ENCODE measurements around the gene NCAPH2. TPM values are rescaled to one million over a fixed set of nuclear protein-coding genes. Genes with fewer than 3 reads are reported as not detected.

Gene NCAPH2
- total RNA-seq, 1 donor from 2014 or later, result 41.7 TPM

- H3K36me3 ChIP-seq, result peaks cover 38 to 59% of the 10 kb centered on the region in 2 donors
- no peak for TF ChIP-seq CTCF (IDR thresholded peaks at IDR 0.05)
- H3K27me3 ChIP-seq, result no peaks in the 10 kb centered on the region
- peaks cover 6 to 16% of the 10 kb centered on the region in 2 donors for H3K4me1 ChIP-seq
- H3K27ac ChIP-seq, result no peak overlapping the region
- H3K4me3 ChIP-seq, result no peak overlapping the region
- intact Hi-C loops (cut with DNase I), result no loop called here
- no peak for DNase-seq (ENCODE audit: low spot score in 2 of 2)
- no peaks in the 10 kb centered on the region for H3K9me3 ChIP-seq
Measured at GRCh38 chr22:50522208-50522805, 14.3 kb downstream of the NCAPH2 start.

DNA sequence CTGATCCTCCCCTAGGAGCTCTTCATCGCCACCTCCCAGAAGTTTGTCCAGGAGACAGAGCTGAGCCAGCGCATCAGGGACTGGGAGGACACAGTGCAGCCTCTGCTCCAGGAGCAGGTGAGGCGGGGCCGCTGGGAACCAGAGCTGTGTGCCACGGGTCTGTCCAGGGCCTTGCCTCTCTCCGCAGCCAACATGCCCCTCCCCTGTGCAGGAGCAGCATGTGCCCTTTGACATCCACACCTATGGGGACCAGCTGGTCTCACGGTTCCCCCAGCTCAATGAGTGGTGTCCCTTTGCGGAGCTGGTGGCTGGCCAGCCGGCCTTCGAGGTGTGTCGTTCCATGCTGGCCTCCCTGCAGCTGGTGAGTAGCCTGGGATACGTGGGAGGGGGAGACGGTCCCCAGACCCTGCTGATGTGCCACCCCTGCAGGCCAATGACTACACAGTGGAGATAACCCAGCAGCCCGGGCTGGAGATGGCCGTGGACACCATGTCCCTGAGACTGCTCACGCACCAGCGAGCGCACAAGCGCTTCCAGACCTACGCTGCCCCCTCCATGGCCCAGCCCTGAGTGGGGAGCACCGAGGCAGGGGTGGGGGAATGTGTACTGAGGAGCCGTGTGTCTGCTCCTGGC is 14.9 kb downstream of the NCAPH2 start:
- intact Hi-C loops (cut with DNase I), result no loop called here
- H3K36me3 ChIP-seq, result peaks cover 32 to 53% of the 10 kb centered on the region in 2 donors

DNA sequence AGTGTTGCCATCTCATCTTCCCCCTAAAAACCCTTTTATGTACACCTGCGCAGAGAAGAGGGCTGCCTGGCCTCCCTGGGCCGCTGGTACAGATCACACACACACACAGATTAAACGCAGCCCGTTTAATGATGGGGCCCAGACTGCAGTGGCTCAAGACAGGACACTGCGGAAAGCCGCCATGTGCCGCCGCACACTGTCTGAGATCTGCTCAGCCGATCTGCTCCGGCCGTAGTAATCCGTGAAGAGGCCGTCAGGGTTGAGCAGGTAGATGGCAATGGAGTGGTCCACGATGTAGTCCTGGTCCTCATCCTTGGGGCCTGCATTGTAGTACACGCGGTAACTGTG is 15.4 kb downstream of the NCAPH2 start:
- intact Hi-C loops (cut with DNase I), result no loop called here
- Histone ChIP-seq H3K27ac (no peak overlapping the region), H3K9me3 (no peaks in the 10 kb centered on the region), H3K27me3 (no peaks in the 10 kb centered on the region), H3K4me1 (peaks cover 6 to 16% of the 10 kb centered on the region in 2 donors), H3K4me3 (no peak overlapping the region), H3K36me3 (peaks cover 27 to 48% of the 10 kb centered on the region in 2 donors)
- DNase-seq (ENCODE audit: low spot score in 2 of 2), result no peak
- TF ChIP-seq CTCF (IDR thresholded peaks at IDR 0.05), result no peak

More for the DNA sequence above, 14.9 kb downstream of the NCAPH2 start:
- DNase-seq (ENCODE audit: low spot score in 2 of 2), result no peak
- Histone ChIP-seq H3K4me1 (peaks cover 6 to 16% of the 10 kb centered on the region in 2 donors), H3K27ac (no peak overlapping the region), H3K27me3 (no peaks in the 10 kb centered on the region), H3K4me3 (no peak overlapping the region), H3K9me3 (no peaks in the 10 kb centered on the region)
- TF ChIP-seq CTCF (IDR thresholded peaks at IDR 0.05), result no peak

GRCh38 chr22:50523806-50524675 is 16.0 kb downstream of the NCAPH2 start:
- peaks cover 21 to 42% of the 10 kb centered on the region in 2 donors for H3K36me3 ChIP-seq
- no peak overlapping the region for H3K27ac ChIP-seq
- H3K4me1 ChIP-seq, result peaks cover 6 to 16% of the 10 kb centered on the region in 2 donors
- intact Hi-C loops (cut with DNase I), result no loop called here
- peak overlapping the region; percentile 75 to 79 for H3K4me3 ChIP-seq
- DNase-seq (ENCODE audit: low spot score in 2 of 2), result no peak
- no peaks in the 10 kb centered on the region for H3K9me3 ChIP-seq
- no peaks in the 10 kb centered on the region for H3K27me3 ChIP-seq
- no peak for TF ChIP-seq CTCF (IDR thresholded peaks at IDR 0.05)

DNA sequence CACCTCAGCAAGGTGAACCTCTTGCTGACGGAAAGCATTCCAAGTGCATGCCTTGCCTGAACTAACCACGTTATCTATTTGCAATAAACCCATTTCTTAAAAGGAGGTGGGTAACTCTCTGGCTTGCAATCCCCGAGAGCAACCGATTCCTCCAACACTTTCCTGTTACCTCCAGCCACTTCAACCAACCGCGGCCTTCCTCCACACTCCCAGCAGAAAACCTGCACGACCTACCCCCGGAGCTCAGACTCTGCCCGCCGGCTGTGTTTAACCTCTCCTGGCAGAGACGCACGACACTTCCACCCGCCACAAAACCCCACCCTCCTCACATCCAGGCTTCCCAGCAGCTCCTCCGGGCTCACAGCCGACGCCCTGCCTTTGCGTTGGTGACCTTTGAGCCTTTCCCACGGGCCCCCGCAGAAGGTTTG is 16.7 kb downstream of the NCAPH2 start:
- Histone ChIP-seq H3K4me1 (peaks cover 6 to 18% of the 10 kb centered on the region in 2 donors), H3K27ac (peak overlapping the region; percentile 85 to 93), H3K27me3 (no peaks in the 10 kb centered on the region), H3K9me3 (no peaks in the 10 kb centered on the region), H3K36me3 (peaks cover 14 to 35% of the 10 kb centered on the region in 2 donors), H3K4me3 (peak overlapping the region; percentile 75 to 79)
- no peak for DNase-seq (ENCODE audit: low spot score in 2 of 2)
- TF ChIP-seq CTCF (IDR thresholded peaks at IDR 0.05), result no peak
- intact Hi-C loops (cut with DNase I), result loop anchor here (1.0 to 5.0 kb wide), 3 partner anchors 16 to 103 kb away; partner anchors contain the start of genes ARSA, CHKB and NCAPH2
